Dermis blood vessel endothelial cell (primary cell): ENCODE measurements around the gene RBMY1A1. TPM values are rescaled to one million over a fixed set of nuclear protein-coding genes. Genes with fewer than 3 reads are reported as not detected.
"Not testable (repeated sequence)": the region's sequence is repeated elsewhere in the genome, so short reads cannot be mapped to it uniquely, and the experiment has no call there.

Source experiments
- DNase-seq: peaks from one replicate; pipeline ENCODE4 v3.0.0; 2010
- total RNA-seq: library from RNA; depleted of rRNA; stranded (reverse); fragments of >200 nt; gene quantifications from 2 replicates; pipeline ENCODE4 v1.2.3, GENCODE V29; 2014

RBMY1A1 gene
- not detected in 2 replicates for total RNA-seq

- DNase-seq: not testable (repeated sequence)
Measured at GRCh38 chrY:21534579-21534978, at the start of gene RBMY1A1. Gene RBMY1A1 (plus strand): TSS chrY:21534879. CDS start chrY:21536892, 2,013 bp downstream.

GRCh38 chrY:21511038-21511437, 23.6 kb upstream of the RBMY1A1 start, which contains the start of gene RBMY1B:
Gene RBMY1B (plus strand): TSS chrY:21511338. CDS start chrY:21513351, 2,013 bp downstream.
- DNase-seq: not testable (repeated sequence)

GRCh38 chrY:21559316-21559984, 24.8 kb downstream of the RBMY1A1 start:
- not testable (repeated sequence) for DNase-seq

- no peak for DNase-seq
Measured at GRCh38 chrY:21585449-21585848, 50.8 kb downstream of the RBMY1A1 start.

DNA sequence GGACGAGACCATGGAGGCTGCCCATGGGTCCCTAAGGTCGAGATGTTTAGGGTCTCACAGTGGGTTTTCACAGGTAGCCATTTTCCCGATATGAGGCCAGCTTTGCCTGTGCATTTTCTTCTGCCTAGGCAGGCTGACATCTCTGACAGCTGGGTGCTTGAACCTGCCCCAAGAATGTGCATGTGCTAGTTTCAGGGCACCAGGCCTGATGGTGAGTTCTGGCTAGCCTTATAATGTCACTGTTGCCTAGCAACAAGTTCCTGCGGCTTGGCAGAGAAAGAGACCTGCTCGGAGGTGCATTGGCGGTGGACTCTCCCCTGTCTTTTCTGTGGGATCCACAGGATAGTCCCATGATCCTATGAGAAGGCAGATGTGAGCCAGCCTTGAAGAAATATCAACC, 51.8 kb downstream of the RBMY1A1 start:
- not testable (repeated sequence) for DNase-seq

DNA sequence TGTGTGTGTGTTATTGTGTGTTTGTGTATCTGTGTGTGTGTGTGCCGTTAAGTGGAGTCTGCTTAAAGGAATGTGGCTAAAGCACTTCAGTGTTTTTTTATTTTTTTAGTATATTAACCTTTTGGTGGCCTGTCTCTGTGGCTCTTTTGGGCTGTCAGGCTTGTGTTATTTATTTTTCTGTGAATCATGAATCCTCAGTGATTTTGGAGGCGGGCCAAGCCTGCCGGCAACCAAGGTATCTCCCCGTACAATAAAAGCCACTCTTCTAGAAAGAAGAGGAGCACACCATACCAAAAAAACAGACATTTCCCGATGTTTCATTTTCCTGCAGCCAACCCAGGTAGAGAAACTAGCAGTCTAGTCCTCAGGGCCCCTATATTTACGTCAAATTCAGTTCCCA, 57.4 kb downstream of the RBMY1A1 start:
- no peak for DNase-seq

- DNase-seq: not testable (repeated sequence)
Measured at GRCh38 chrY:21596287-21596686, 61.6 kb downstream of the RBMY1A1 start.

Other genes starting within 250 kb of the RBMY1A1 start
- not detected in 2 replicates for gene RBMY1B, start 23.5 kb upstream of the RBMY1A1 start, total RNA-seq